ENCODE measurements around the gene SCGB1D1. TPM values are rescaled to one million over a fixed set of nuclear protein-coding genes. Genes with fewer than 3 reads are reported as not detected.

Gene SCGB1D1
- polyA plus RNA-seq, 1 of the 3 experiments (the other 2 are of a cell fraction), result not detected

DNA sequence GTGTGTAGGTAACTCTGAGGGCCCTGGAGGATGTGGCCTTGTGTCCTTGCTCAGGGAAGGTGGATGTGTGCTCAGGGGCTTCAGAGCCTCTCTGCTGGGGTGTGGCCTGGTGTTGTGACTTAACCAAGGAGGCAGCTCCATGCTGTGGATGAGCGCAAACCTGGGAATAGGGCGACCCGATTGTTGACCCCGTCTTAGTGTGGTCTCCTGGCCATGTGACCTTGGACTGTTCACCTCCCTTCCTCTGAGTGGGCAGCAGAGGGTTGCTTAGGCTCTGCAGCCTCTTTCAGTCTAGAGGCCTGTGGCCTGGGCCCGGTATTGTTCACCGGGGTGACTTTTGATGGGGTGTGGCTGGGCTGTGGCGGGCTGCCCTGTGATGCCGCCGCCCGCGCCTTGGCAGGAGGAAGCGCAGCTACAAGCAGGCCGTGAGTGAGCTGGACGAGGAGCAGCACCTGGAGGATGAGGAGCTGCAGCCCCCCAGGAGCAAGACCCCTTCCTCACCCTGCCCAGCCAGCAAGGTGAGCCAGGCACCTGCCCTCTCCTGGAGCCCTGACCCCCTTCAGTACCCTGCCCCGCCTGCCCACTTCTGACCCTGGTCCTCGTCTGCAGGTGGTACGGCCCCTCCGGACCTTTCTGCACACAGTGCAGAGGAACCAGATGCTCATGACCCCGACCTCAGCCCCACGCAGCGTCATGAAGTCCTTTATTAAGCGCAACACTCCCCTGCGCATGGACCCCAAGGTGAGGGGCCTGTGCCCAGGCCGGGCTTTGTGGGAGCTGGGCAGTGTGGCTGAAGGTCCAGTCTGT lies 49.5 kb upstream of the SCGB1D1 start:
- CTCF ChIA-PET, result interaction anchor here (0.6 to 1.4 kb wide), 2 partner anchors 16 to 129 kb away, joined by 3 read pairs; no protein-coding TSS in a partner anchor
- Histone ChIP-seq H3K9me2 (no peaks in the 10 kb centered on the region), H3F3A (replicated peaks; ENCODE audit: insufficient read depth) (no peaks in the 10 kb centered on the region), H3K4me3 (ENCODE audit: low read depth in 2 of 2, low read length in 1 of 2) (no peak overlapping the region), H3K4me1 (ENCODE audit: control insufficient read depth in 1 of 2, insufficient read depth in 2 of 2, low read depth in 1 of 2, low read length in 1 of 2) (no peaks in the 10 kb centered on the region), H3K36me3 (replicated peaks in 1 of 2; ENCODE audit: control insufficient read depth in 1 of 2, insufficient read depth in 2 of 2, low read length in 1 of 2) (peaks cover 11 to 45% of the 10 kb centered on the region in 2 experiments), H2AFZ (ENCODE audit: low read depth) (no peak overlapping the region), H3K9me3 (no peaks in the 10 kb centered on the region), H3K9ac (no peak overlapping the region), H4K20me1 (ENCODE audit: insufficient read depth) (peaks cover 9% of the 10 kb centered on the region; the same call in 1 of the 2 replicates), H3K4me2 (no peak overlapping the region), H3K79me2 (ENCODE audit: insufficient read depth) (peaks cover 32% of the 10 kb centered on the region), H3K27ac (ENCODE audit: low read depth in 2 of 2, low read length in 1 of 2) (no peak overlapping the region), H3K27me3 (ENCODE audit: insufficient read depth) (no peaks in the 10 kb centered on the region)
- TF ChIP-seq YY1 (IDR thresholded peaks at IDR 0.05; ENCODE audit: low read depth) (no peak), JUND (IDR thresholded peaks at IDR 0.05) (no peak), GATA2 (CRISPR knock-in tag; IDR thresholded peaks at IDR 0.05) (no peak), EZH2phosphoT487 (IDR thresholded peaks at IDR 0.05; ENCODE audit: borderline replicate concordance, low read depth) (no peak), SIN3A (IDR thresholded peaks at IDR 0.05; ENCODE audit: borderline replicate concordance, low read depth, low read length) (no peak), MXI1 (IDR thresholded peaks at IDR 0.05; ENCODE audit: low read depth, low read length) (no peak), USF1 (IDR thresholded peaks at IDR 0.05; ENCODE audit: borderline replicate concordance, low read depth) (no peak), RFX5 (IDR thresholded peaks at IDR 0.05; ENCODE audit: low read length) (no peak), CHD2 (IDR thresholded peaks at IDR 0.05; ENCODE audit: low read length, partially characterized antibody) (no peak), FOXJ3 (CRISPR knock-in tag; IDR thresholded peaks at IDR 0.05) (no peak), TEAD4 (IDR thresholded peaks at IDR 0.05; ENCODE audit: borderline replicate concordance, insufficient read depth) (no peak), FOSL2 (IDR thresholded peaks at IDR 0.05; ENCODE audit: borderline replicate concordance, low read depth) (no peak), MEF2A (IDR thresholded peaks at IDR 0.05; ENCODE audit: borderline replicate concordance, low read depth) (no peak), GABPA (IDR thresholded peaks at IDR 0.05; ENCODE audit: low read depth) (no peak), ELF1 (IDR thresholded peaks at IDR 0.05) (no peak), FOXM1 (IDR thresholded peaks at IDR 0.05; ENCODE audit: low read depth) (no peak)
- TF ChIP-seq, protein P1, sequence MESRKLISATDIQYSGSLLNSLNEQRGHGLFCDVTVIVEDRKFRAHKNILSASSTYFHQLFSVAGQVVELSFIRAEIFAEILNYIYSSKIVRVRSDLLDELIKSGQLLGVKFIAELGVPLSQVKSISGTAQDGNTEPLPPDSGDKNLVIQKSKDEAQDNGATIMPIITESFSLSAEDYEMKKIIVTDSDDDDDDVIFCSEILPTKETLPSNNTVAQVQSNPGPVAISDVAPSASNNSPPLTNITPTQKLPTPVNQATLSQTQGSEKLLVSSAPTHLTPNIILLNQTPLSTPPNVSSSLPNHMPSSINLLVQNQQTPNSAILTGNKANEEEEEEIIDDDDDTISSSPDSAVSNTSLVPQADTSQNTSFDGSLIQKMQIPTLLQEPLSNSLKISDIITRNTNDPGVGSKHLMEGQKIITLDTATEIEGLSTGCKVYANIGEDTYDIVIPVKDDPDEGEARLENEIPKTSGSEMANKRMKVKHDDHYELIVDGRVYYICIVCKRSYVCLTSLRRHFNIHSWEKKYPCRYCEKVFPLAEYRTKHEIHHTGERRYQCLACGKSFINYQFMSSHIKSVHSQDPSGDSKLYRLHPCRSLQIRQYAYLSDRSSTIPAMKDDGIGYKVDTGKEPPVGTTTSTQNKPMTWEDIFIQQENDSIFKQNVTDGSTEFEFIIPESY (IDR thresholded peaks at IDR 0.05; ENCODE audit: borderline replicate concordance, low read depth), result no peak
- TF ChIP-seq, protein P2, sequence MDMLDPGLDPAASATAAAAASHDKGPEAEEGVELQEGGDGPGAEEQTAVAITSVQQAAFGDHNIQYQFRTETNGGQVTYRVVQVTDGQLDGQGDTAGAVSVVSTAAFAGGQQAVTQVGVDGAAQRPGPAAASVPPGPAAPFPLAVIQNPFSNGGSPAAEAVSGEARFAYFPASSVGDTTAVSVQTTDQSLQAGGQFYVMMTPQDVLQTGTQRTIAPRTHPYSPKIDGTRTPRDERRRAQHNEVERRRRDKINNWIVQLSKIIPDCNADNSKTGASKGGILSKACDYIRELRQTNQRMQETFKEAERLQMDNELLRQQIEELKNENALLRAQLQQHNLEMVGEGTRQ (IDR thresholded peaks at IDR 0.05; ENCODE audit: borderline replicate concordance, low read depth, low read length), result no peak
- TF ChIP-seq, protein P3, sequence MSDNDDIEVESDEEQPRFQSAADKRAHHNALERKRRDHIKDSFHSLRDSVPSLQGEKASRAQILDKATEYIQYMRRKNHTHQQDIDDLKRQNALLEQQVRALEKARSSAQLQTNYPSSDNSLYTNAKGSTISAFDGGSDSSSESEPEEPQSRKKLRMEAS (IDR thresholded peaks at IDR 0.05; ENCODE audit: low read depth), result no peak
- DNase-seq, result no peak
- POLR2A ChIA-PET, result no interaction called here
- WGBS (ENCODE audit: low lambda C conversion rate), result 95% methylated on average over 13 of the region's 24 CpGs
